Subcutaneous abdominal adipose tissue (tissue), 5 donors: ENCODE measurements around the gene WDR47.
A peak's percentile ranks its signal among the peaks of the same experiment; 100 is the strongest.

Experiments
- H3K27ac ChIP-seq: one replicate; pipeline ENCODE4 v1.7.0; 2013; ENCODE audit warnings: low read depth, mild to moderate bottlenecking, inconsistent platforms, low read length, moderate library complexity
- H3K27me3 ChIP-seq, 5 donors: one replicate each; pipeline ENCODE4 v1.7.0; 2013; ENCODE audit warnings: low read length in 5 of 5, inconsistent platforms in 1 of 5; ENCODE audit not compliant: control insufficient read depth in 5 of 5, insufficient read depth in 4 of 5
- H3K36me3 ChIP-seq, 5 donors: one replicate each; pipeline ENCODE4 v1.7.0; 2013; ENCODE audit warnings: low read length in 5 of 5; ENCODE audit not compliant: control insufficient read depth in 5 of 5, insufficient read depth in 5 of 5
- H3K4me1 ChIP-seq, 5 donors: one replicate each; pipeline ENCODE4 v1.7.0; 2013; ENCODE audit warnings: low read length in 5 of 5, mild to moderate bottlenecking in 3 of 5, moderate library complexity in 1 of 5; ENCODE audit not compliant: control insufficient read depth in 5 of 5, insufficient read depth in 5 of 5
- H3K4me3 ChIP-seq, 5 donors: one replicate each; pipeline ENCODE4 v1.7.0; 2013; ENCODE audit warnings: low read length in 5 of 5, low read depth in 1 of 5
- H3K9ac ChIP-seq, 5 donors: one replicate each; pipeline ENCODE4 v1.7.0; 2013; ENCODE audit warnings: low read length in 5 of 5, mild to moderate bottlenecking in 4 of 5, moderate library complexity in 3 of 5
- H3K9me3 ChIP-seq, 5 donors: one replicate each; pipeline ENCODE4 v1.7.0; 2013; ENCODE audit warnings: low read length in 5 of 5; ENCODE audit not compliant: control insufficient read depth in 5 of 5
- donor health status: healthy.
- donor health status: healthy.
- donor health status: healthy.
- donor health status: healthy.
- donor health status: healthy.

The WDR47 gene

GRCh38 chr1:109041621-109042468 lies at the start of gene WDR47:
WDR47 (minus strand) TSS chr1:109042102; CDS start chr1:109023512, 18,590 bp downstream.
- Histone ChIP-seq H3K27ac (peak within 1 kb of the TSS; percentile 60), H3K9ac (peak within 1 kb of the TSS in 4 of 5 donors; percentile 79 to 90 (median 86)), H3K36me3 (no peaks in the 10 kb centered on the region), H3K4me1 (peaks cover 0 to 23% (median 17%) of the 10 kb centered on the region in 5 donors), H3K9me3 (no peaks in the 10 kb centered on the region), H3K4me3 (peak within 1 kb of the TSS; percentile 87 to 95 (median 94)), H3K27me3 (no peaks in the 10 kb centered on the region)

DNA sequence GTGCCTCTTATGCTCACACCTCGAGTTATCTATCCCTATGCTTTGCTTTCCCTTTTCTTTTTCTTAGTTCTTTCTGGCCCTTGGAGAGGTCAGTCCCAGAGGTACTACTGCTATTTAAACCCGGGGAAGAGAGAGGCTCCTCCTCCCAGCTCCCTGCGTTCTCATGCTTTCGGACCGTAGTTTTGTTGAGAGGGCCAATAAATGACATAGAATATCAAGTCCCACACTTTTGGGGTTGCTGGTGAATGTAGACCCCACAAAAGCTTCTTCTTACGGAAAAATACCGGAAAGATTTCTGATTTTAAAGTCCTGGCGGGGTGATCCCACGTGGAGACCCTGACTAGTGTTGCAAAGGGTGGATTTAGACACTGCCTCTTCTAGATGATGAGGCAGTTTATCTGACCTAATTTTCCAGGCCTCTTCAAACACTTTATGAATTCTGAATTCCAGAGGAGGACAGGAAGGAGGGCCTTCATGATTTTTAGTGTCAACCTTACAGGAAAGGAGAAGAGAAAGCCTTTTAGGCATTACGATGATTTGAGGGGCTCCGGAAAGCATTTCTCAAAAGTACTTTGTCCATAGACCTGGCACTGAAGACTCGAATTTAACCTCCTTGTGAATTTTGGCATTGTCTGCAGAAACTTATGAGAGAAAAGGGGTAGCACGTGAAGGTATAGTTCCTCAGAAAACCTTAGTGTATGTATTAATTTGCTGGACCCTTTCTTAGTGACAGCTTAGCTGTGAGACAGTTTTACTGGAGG lies 49.4 kb upstream of the WDR47 start:
- Histone ChIP-seq H3K4me3 (peak overlapping the region; percentile 77 to 92 (median 86)), H3K27ac (peak overlapping the region; percentile 88), H3K27me3 (no peaks in the 10 kb centered on the region), H3K9ac (peak overlapping the region; percentile 87 to 99 (median 94)), H3K9me3 (no peaks in the 10 kb centered on the region), H3K36me3 (peaks cover 6 to 18% (median 13%) of the 10 kb centered on the region in 5 donors), H3K4me1 (peaks cover 6 to 32% (median 28%) of the 10 kb centered on the region in 5 donors)

- peak within 1 kb of the TSS; percentile 87 to 99 (median 94) for H3K9ac ChIP-seq
- H3K4me3 ChIP-seq: peak within 1 kb of the TSS; percentile 77 to 92 (median 86)
- no peaks in the 10 kb centered on the region for H3K27me3 ChIP-seq
- peaks cover 6 to 32% (median 28%) of the 10 kb centered on the region in 5 donors for H3K4me1 ChIP-seq
- peak within 1 kb of the TSS; percentile 88 for H3K27ac ChIP-seq
- peaks cover 6 to 14% (median 10%) of the 10 kb centered on the region in 5 donors for H3K36me3 ChIP-seq
- no peaks in the 10 kb centered on the region for H3K9me3 ChIP-seq
Measured at GRCh38 chr1:109090196-109091077, 48.5 kb upstream of the WDR47 start, which contains the start of gene TMEM167B. TMEM167B (plus strand) TSS chr1:109090764; CDS start chr1:109090873, 109 bp downstream.

DNA sequence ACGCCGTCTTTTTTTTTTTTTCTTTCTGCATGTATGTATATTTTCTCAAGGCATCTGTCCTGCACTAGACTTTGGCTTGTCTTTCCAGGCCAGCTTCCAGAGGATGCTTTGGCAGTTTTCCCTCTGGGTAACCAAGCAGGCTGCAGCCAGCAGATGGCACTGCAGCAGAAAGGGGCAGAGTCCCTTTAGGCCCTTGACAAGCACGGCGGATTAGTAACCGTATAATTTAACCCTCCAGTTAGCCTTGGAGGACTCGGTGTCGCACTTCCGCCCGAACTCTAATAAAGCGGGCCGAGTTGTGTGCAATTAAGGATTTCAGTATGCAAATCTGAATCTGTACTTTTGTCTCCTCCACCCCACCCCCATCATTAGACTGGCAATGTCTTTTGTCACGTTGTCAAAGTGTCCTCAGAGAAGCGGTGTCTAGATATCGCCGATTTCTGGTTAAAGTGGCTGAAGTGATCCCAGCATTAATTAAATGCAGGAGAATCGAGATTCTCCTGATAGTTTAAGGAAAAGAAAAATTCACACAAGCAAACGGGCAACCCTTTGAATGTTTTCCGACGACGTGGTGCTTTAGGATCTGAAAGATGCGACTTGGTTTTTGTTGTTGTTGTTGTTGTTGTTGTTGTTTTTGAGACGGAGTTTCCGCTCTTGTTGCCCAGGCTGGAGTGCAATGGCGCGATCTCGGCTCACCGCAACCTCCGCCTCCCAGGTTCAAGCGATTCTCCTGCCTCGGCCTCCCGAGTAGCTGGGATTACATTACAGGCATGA lies 47.5 kb upstream of the WDR47 start:
- H3K27me3 ChIP-seq: no peaks in the 10 kb centered on the region
- H3K9ac ChIP-seq: no peak overlapping the region
- peaks cover 6 to 32% (median 28%) of the 10 kb centered on the region in 5 donors for H3K4me1 ChIP-seq
- no peak overlapping the region for H3K27ac ChIP-seq
- H3K9me3 ChIP-seq: no peaks in the 10 kb centered on the region
- H3K36me3 ChIP-seq: peaks cover under 1 to 11% (median 4%) of the 10 kb centered on the region in 5 donors
- peak overlapping the region; percentile 77 to 92 (median 86) for H3K4me3 ChIP-seq

- no peaks in the 10 kb centered on the region for H3K9me3 ChIP-seq
- peaks cover 0 to 13% (median 10%) of the 10 kb centered on the region in 5 donors for H3K4me1 ChIP-seq
- H3K9ac ChIP-seq: no peak overlapping the region
- no peaks in the 10 kb centered on the region for H3K27me3 ChIP-seq
- H3K36me3 ChIP-seq: no peaks in the 10 kb centered on the region
- no peak overlapping the region for H3K27ac ChIP-seq
- H3K4me3 ChIP-seq: no peak overlapping the region
Measured at GRCh38 chr1:109084563-109085517, 42.9 kb upstream of the WDR47 start.

- H3K27ac ChIP-seq: no peak overlapping the region
- H3K36me3 ChIP-seq: no peaks in the 10 kb centered on the region
- peaks cover 0 to 11% (median 8%) of the 10 kb centered on the region in 5 donors for H3K4me1 ChIP-seq
- H3K9me3 ChIP-seq: no peaks in the 10 kb centered on the region
- no peak overlapping the region for H3K4me3 ChIP-seq
- no peaks in the 10 kb centered on the region for H3K27me3 ChIP-seq
- no peak overlapping the region for H3K9ac ChIP-seq
Measured at GRCh38 chr1:109083923-109084322, 42.0 kb upstream of the WDR47 start.

GRCh38 chr1:109083501-109083900 lies 41.6 kb upstream of the WDR47 start:
- no peaks in the 10 kb centered on the region for H3K27me3 ChIP-seq
- H3K4me1 ChIP-seq: peaks cover 0 to 11% (median 8%) of the 10 kb centered on the region in 5 donors
- H3K27ac ChIP-seq: no peak overlapping the region
- no peaks in the 10 kb centered on the region for H3K9me3 ChIP-seq
- H3K9ac ChIP-seq: no peak overlapping the region
- H3K36me3 ChIP-seq: no peaks in the 10 kb centered on the region
- H3K4me3 ChIP-seq: no peak overlapping the region

DNA sequence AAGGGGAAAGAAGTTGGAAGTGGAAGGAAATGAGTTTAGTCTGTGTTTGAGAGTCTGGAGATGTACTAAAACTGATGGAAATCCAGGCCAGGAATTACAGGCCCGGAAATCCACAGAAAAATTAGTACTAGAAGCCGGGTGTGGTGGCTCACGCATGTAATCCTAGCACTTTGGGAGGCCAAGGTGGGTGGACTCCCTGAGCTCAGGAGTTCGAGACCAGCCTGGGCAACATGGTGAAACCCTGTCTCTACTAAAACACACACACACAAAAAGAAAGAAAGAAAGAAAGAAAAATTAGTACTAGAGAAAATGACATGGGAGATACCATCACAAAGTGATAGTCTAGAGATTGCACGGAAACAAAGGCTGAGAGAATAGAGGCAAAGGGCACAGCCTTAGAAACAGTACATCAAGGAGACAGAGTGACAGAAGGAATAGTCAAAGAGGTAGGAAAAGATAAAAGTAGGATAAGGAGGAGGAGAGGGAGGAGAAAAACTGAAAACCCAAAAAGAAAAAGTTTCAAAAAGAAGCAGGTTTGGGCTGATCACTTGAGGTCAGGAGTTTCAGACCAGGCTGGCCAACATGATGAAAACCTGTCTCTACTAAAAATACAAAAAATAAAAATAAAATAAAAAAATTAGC lies 38.7 kb upstream of the WDR47 start:
- peak overlapping the region in 1 of 5 donors; percentile 4 for H3K9ac ChIP-seq

More for the DNA sequence above, 38.7 kb upstream of the WDR47 start:
- peak overlapping the region in 1 of 5 donors; percentile 16 for H3K4me3 ChIP-seq
- H3K27ac ChIP-seq: peak overlapping the region; percentile 78
- no peaks in the 10 kb centered on the region for H3K27me3 ChIP-seq
- H3K4me1 ChIP-seq: peaks cover 0 to 16% (median 15%) of the 10 kb centered on the region in 5 donors
- H3K36me3 ChIP-seq: no peaks in the 10 kb centered on the region
- no peaks in the 10 kb centered on the region for H3K9me3 ChIP-seq
